NCI-H2171 treated with DMSO at 0.1 percent for 48 hours (cell line): Measurements from ENCODE around the gene WBP2.

Experiments
- DNase-seq: peaks from one replicate; lab custom pipeline; 2025; lab: John Stamatoyannopoulos, UW

The WBP2 gene

GRCh38 chr17:75844530-75845057, 10.5 kb downstream of the WBP2 start:
- DNase-seq = no peak

GRCh38 chr17:75843577-75844529, 11.3 kb downstream of the WBP2 start, which contains the start of gene UNC13D:
UNC13D (minus strand) TSS chr17:75844404; CDS start chr17:75844337, 67 bp downstream.
- DNase-seq = no peak

DNA sequence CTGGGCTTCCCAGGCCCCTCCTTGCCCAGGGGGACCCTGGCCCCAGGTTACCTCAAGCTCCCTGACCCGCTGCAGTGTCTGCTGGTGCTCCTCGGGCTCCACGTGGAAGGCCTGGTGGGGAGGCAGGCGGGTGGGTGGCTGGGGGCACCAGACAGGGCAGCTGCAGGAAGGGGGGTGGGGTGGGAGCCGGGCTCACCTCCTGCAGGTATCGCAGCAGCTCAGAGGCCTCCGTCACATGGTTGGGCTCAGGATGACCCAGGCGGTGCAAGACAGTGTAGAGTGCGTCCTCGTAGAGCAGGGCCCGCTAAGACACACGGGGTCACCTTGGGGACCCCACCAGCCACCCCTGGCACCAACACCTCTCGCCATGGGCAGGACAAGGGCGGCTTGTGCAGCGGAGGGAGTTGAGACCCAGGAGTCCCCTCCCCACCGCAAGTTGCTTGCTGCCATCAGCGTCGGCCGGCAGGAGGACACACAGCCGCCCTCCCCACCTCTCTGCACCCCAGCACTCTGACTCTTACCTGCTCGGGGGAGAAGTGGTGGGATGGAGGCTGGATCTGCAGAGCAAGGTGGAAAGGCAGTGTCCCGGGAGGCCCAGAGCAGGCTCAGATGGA, 12.1 kb downstream of the WBP2 start:
- DNase-seq = no peak

DNA sequence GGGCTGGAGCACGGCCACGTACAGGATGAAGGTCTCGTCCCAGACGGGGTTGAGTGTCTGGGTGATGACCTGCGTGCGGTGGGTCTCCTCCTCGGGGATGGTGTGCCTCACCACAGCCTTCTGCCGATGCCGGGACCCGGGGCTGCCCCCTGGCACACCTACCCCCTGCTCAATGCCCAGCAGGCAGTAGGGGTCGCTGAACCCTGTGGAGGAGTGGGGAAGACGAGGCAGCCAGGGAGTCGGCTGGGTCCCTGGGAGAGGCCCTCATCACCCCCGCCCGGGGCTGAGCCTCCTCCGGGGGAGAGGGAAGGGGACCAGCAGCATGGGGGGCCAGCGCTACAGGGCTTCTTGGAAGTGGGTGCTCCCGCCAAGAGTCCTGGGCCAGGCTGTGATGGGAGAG, 12.7 kb downstream of the WBP2 start:
- no peak for DNase-seq

GRCh38 chr17:75840799-75841164, 14.4 kb downstream of the WBP2 start:
- no peak for DNase-seq

- no peak for DNase-seq
Observed at GRCh38 chr17:75839942-75840798, 15.0 kb downstream of the WBP2 start.

DNA sequence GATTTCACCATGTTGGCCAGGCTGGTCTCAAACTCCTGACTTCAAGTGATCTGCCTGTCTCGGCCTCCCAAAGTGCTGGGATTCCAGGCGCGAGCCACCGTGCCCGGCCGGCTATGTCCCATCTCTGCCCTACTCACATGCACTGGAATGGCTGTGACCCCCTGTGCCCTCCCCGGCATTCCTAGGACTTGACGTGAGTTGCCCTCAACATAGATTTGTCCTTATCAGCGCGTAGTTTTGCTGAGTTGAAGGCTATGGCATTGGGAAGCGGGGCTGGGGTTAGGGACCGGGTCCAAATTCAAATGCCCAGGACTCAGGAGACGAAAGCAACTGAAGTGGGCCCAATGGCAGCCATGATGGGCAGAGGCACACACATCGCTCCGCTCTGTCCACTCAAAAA, 16.7 kb downstream of the WBP2 start:
- no peak for DNase-seq

DNA sequence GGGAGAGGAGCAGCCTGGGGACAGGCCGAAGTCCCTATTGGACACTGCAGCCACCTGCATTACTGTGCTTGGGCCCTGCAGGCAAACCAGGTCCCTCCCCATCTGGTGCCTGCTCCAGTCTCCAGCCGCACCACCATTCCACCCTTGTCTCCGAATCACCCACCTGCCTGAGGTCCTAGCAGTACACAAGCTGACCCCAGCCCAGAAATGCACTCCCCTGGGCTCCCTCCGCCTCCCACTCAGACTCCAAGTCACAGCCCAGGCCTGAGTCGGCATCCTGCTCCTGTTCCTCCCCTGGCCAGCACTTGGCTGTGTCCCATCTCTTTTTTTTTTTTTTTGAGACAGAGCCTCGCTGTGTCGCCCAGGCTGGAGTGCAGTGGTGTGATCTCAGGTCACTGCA, 17.2 kb downstream of the WBP2 start:
- no peak for DNase-seq

- no peak for DNase-seq
Observed at GRCh38 chr17:75836605-75837004, 18.5 kb downstream of the WBP2 start.

DNA sequence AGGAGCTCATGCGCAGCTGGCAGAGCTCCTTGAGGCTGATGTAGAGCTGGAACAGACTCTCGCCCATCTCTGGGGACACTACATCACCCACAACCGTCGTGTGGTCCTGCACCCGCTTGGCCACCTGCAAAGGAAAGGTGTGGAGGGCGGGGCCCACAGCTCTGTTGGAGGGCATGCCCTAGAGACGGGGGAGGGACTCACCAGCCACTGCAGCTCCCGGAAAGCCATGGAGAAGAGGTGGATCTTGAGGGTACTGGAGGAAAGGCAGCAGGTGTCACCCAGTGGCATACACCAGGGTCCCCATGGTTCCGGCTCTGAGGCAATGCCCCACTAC, 19.5 kb downstream of the WBP2 start:
- DNase-seq = no peak

DNA sequence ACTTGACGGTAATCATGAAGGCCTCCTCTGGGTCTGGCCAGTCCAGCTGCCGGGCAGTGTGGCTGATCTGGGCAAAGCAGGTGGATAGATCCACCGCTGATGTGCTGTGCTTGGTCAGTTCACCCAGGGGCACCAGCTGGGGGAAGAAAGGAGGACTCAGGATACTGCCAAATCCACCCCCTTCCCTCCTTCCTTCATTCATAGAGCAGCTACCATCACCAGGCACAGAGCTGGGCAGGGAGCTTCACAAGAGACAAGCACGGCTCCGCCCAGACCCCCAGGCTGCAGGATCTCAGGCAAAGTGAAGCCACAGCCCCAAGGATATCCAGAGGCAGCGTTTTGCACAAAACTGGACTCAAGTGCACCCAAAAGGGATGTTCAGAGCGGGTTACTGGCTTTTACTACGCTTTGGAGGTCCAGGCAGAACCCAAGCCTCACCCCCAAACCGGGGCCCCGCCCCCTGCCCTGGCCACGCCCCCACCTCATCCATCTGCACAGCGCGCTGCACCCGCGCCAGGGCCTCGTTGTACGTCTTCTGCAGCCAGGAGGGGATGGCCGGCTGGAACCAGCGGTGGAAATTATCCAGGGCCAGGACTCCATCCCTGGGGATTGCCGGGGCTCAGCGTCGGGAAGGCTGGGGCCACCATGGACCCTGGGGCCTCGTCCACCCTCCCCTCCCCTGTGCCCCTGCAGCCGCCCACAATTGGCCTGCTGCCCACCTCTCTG, 20.0 kb downstream of the WBP2 start:
- no peak for DNase-seq

DNA sequence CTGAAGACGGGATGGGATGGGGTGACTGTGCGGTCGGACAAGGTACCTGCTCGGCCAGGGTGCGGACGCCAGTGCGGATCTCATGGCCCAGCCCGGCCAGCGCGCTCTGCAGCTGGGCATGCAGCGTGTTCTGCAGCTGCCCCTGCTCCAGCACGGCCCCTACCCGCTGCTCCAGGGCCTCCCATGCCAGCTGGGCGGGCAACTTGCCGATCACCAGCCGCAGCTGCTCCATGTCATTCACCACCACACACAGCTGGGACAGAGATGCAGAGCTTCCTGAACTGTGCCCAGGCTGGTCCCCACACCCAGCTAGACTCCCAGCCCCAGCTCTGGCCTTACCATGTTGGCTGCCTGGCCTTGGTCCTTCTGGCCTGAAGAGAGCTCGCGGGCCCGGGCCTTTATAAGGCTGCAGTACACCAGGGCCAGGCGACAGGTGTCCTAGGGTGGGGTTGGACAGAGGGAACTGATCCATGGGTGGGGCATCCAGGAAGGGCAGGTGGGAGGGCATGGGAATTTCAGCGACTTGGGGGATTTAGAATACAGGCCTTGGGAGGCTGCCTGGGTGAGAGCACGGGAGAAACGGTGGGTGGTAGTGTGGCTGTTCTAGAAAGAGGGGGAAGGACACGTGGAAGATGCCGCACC, 20.7 kb downstream of the WBP2 start:
- DNase-seq = no peak

DNA sequence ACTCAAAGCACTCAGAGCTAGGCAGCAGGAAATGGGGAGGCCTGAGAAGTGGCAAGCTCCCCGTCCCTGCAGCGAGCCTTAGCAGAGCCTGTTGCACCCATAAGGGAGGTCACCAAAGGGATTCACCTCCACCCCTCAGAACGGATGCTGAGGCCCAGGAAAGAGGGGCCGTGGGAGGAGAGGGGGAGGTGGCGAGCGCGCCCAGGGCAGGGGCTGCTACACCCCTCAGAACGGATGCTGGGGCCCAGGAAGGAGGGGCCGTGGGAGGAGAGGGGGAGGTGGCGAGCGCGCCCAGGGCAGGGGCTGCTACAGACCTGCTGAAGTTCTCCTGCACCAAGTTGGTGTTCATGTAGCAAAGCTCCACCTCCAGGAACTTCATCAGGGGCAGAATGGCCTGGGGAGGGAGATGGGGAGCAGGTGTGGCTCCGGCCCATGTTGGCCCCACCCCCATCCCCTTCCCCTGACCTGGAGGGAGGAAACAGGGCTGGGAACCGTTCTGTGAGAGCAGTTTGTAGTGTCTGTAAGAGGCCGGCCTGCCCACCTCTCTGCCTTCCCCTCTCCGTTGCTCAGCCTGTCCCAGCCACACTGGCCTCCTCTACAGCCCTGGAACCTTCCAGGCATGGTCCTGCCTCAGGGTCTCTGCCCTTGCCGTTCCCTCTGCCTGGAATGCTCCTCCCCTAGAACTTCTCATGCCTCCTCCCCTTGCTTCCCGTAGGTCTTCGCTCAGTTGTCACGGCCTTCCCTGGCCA, 22.3 kb downstream of the WBP2 start:
- DNase-seq = no peak

DNA sequence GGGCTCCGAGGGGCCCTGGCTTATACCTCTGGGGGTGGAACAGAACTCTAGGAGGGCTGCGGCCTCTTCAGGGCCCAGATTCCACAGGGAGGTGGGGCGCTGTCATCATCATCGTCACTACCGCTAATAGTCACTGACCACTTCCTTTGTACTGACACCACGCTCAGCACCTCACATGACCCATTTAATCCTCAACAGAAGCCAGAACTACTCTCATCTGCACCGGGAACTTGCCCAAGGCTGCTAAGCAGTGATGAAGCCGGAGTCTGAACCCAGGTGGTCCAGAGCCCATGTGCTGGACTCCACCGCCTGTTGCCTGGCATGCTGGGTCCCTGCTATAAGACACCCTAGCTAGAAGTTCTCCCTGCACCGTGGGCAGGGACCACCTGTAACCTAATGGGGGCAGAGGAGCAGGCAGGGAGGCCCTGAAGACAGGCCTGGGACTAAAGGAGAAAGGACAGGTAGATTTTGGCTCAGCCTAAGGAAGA, 22.9 kb downstream of the WBP2 start:
- no peak for DNase-seq

DNA sequence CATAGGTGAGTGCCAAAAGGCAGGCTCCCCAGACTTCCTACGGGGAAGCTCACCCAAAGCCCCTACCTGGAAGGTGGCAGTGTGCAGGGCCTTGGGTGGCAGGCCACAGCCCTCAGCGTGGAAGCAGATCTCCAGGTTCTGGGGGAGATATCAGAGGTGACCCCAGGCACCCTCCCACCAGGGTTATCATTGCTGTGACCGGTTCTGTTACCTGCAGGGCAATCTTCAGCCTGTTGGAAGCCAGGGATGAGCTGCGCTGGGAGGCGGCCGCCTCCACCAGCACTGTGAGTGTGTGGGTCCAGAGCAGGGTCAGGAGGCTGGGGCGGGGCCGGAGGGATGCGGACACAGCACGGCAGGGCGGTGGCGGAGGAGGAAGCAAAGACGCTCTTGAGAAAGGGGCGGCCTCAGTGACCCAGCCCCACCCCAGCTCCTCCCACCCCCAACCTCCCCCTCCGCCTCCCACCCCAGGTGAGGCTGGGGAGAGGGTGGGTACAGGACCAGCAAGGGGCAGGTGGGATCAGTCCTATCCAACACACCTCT, 24.0 kb downstream of the WBP2 start:
- DNase-seq = no peak

DNA sequence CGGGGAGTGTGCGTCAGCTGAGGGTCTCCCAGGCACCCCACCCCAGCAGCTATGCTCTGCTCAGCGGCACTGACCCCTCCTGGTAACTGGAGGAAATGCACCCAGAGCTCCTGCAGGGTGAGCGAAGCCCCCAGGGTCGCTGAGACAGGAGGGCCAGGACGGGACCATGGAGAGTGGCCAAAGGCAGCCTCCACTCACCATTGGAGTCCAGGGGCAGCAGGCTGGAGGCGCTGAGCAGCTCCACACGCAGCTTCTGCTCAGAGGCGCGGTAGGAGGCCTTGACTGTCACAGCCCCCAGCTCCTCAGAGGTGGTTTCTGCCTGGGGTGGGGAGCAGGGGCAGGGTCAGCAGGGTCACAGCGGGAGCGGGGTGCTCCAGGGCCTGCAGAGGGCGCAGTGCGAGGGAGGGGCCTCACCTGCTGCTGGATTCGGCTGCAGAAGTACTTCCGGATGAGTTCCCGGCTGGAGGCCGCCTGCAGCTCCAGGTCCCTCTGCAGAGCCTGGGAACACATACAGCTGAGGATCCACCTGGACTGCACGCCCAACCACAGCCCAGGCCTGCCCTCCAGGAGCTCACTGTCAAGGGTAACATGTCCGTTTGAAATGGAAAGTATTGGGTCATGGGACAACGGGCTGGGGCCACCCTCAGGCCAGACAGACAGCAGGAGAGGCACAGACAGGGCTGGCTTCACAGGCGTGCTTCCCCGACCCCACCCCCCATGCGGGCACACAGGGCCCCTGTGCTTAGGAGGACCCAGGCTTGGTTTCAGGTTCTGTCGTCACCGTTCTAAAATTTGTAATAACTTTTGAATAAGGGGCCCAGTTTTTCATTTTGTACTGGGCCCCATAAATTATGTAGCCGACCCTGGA, 24.7 kb downstream of the WBP2 start:
- no peak for DNase-seq

- DNase-seq = no peak
Observed at GRCh38 chr17:75829747-75830146, 25.4 kb downstream of the WBP2 start.

- DNase-seq = no peak
Observed at GRCh38 chr17:75828741-75829140, 26.4 kb downstream of the WBP2 start.

GRCh38 chr17:75828076-75828400, 27.1 kb downstream of the WBP2 start:
- peak; percentile 69 for DNase-seq
